NCI-H510A treated with DMSO at 0.1 percent for 48 hours (cell line): ENCODE measurements around the gene SFMBT1.
"Not testable (repeated sequence)": the region's sequence is repeated elsewhere in the genome, so short reads cannot be mapped to it uniquely, and the experiment has no call there.

ENCODE experiments used
- DNase-seq: peaks from one replicate; lab custom pipeline; 2025; lab: John Stamatoyannopoulos, UW

The SFMBT1 gene

DNA sequence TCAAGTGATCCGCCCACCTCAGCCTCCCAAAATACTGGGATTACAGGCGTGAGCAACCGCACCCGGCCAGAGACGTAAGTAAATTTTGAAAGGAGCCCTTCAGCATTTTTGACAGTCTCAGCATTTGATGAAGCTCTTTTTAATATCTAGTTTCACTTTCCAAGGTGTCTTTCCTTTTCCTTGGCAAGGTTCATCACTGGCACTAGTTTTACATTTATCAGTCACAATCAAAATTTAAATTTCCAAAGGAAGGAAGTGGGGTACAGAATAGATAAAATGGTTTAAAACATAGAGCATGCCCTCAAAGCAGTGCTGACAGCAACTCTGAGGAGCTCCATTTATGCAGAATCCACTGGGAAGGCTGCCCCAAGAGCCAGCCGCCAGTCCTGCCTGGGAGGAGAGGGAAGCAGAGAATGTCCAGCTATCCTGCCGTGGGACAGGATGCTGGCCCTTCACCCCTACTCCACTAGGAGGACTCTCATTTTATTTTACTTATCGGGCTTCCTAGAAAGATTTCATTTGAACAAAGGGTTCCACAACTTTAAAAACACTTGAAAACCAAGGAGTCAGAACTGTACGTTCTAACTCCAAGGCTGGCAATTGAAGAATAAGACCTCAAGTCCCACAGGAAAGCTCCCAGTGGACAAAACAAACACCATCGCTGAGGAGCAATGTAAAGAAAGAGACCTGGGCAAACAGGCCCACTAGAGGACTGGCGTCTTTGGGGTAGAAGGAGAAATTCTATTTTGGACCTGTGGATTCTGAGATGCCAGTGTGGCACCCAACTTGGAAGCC, 9.9 kb downstream of the SFMBT1 start:
- no peak for DNase-seq

DNA sequence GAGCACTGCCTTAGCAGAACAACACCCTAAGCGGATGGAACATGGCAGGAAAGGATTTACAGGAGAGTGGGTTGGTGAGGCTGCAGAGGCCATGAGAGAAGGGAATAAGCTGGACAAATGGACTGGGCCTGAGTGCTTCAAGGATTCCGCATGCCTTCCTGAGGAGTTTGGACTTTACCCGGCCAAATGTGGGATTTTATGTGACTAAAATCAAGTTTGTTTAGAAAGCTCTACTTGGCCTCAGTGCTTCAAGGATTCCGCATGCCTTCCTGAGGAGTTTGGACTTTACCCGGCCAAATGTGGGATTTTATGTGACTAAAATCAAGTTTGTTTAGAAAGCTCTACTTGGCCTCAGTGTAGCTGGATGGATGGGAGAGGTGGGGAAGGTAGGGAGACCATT, 10.9 kb downstream of the SFMBT1 start:
- DNase-seq: not testable (repeated sequence)

DNA sequence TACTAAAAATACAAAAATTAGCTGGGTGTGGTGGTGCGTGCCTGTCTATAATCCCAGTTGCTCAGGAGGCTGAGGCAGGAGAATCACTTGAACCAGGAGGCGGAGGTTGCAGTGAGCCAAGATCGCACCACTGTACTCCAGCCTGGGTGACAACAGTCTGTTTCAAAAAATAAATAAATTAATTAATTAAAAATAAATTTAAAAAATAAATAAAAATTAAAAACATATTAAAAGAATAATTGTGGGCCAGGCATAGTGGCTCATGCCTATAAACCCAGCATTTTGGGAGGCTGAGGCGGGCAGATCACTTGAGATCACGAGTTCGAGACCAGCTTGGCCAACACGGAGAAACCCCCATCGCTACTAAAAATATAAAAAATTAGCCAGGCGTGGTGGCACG, 11.5 kb downstream of the SFMBT1 start:
- not testable (repeated sequence) for DNase-seq

DNA sequence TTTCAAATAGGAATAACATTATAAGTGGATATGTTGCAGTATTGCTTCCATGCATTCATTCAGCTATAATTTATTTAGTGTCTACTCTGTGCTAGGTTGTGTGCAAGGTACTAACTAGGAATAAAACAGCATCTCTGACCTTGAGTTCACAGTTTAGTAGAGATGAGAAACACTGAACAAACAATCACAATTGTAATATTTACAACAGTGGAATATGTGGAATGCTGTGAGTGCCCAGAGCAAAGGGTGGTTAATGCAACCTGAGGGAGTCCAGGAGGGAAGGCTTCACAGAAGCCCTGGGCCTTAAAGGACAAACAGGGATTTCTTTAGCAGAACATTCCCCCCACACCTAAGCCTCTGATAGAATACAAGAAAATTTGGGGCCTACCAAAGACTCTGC, 13.3 kb downstream of the SFMBT1 start:
- DNase-seq: no peak

DNA sequence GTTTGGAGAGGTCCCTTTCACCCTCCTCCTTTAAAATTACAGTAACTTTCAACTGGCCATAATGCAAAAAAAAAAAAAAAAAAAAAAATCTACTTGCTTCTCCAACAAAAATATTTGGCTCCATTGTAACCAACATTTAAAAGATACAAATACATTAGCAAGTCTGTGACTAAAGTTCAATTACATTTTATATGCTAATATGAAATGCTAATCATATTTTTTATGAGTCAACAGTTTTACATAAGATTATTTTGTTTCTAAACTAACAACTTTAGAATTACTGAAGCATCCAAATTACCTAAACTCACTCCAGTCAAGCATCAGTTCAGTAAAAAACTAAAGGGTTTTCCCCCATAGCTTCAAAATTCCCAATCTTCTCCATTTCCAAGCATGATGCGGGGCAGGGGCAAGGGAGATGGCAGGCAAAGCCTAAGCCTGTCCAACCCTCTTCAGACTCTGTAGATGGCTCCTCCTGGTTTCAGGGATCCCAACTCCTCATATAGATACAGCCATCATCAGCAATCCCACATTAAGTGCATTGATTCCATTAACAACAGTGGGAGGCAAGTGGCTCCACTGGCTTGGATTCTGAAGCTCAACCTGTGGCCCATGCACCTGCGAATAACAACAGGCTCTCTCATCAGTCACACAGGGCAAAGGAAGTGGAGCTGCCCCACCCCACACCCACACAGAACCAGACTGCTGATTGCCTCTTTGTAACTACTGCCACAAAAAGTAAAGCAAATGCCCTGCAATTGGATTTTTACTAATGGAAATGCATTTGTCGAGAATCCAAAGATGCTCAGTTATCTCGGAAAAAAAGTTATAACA, 15.0 kb downstream of the SFMBT1 start:
- DNase-seq: peak; percentile 15

DNA sequence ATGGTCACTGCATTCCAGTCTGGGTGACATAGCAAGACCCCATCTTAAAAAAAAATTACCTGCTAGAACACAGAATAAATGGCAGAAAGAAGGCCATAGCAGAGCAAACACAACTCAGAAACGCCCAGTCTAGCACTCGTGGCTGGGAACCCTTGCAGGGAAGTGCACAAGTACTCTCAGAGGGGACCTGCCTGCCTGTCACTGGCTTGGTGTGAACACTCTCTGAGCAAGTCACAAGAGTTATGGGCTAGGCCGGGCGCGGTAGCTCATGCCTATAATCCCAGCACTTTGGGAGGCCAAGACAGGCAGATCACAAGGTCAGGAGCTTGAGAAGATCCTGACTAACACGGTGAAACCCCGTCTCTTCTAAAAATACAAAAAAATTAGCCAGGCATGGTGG, 17.2 kb downstream of the SFMBT1 start:
- no peak for DNase-seq

DNA sequence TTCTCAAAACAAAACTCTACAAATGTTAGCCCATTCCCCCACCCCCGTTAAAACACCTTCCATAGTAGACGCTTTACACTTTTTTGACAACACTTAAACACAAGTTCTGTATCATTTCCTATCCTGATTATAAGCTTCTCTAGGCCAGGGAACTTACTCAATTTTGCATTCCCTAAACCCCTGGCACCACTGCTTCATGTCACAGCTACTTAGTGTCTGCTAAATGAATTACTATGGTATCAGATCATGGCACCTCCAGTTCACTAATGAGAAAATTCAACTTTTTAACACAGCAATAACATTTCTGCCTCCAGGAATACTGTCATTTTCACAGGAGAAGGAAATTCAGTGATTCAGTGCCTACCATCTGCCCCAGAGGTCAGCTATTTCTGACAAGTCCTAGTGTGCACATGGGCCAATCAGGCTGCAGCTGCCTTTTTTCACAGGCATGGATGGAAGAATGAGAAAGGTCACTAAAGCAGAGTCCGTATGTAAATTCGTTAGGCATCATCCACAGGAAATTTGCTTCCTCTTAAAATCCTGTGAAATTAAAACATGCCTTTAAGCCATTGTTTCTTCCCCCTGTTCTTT, 18.5 kb downstream of the SFMBT1 start:
- DNase-seq: no peak

DNA sequence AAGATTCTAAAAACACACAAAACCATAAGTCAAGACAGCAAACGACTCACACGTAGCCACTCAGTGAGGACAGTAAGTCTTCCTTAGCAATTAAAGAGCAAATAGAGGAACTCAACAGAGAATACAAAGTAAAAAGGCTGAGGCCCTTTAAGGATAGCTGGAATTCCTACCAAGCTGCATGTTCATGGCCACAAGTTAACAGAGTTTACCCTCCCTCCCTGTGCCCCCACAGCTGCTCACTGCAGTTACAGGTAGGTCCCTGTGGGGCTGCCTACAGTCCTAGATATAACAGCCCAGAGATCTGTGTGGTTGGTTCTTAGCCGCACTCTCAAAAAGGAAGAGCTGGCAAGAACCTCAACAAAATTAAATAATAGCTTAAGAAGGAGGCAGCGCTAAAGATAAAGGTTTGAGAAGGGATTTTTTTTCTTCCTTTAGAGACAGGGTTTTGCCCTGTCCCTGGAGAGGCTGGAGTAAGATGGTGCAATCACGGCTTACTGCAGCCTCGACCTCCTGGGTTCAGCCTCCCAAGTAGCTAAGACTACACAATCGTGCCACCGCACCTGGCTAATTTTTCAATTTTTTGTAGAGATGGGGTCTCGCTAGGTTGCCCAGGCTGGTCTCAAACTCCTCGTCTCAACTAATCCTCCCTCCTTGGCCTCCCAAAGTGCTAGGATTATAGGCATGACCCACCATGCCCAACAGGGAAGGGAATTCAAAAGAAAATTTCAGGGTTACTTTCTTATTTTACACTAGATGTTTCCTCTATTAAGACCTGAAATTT, 19.3 kb downstream of the SFMBT1 start:
- DNase-seq: no peak

DNA sequence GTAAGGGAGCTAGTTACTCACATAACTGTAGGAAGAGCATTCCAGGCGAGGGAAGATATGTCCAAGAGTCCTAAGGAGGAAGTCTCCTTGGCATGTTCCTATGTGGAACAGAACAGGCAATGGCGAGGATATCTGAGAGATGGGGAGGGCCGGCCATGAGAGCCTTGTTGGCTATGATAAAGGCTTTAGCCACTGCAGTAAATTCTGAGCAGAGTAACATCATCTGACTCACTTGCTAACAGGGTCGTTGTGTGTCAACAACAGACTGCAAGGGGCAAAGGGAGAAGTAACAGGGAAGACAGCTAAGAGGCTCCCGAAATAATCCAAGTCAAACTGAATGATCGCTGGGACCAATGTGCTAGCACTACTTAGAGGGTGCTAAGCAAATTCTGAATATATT, 21.6 kb downstream of the SFMBT1 start:
- no peak for DNase-seq

DNA sequence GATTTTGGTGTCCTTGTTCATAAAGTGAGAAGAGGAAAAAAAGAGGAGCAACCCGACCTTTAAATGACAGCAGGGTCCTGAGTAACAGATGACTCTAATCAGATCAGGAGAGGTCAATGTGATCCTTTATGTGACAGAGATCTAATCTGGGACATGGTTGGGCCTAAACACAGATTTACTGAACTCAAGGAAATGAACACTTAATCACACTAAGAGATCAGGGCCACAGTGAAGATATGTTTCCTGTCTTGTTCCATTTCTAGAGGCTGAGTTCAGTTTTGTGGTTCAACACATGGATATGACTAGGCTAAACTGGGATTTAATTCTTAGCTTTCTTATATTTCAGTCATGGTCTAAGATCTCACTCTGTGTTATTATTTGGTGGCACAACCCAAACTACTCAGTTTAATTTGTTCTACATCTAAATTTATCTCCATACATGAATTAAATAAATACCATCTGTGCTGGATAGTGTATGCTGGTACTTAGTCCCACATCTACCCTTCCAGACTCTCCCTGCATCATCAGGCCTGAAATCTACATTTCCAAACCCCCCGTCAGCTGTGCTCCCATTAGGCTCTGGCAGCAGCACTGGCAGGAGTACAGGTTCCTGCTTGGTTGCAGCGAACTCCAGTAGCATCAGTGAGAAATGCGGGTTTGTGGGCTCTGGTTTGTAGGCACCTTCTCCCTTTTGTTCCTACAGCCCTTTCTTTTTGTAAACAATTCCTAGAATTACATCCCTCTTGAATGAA, 22.6 kb downstream of the SFMBT1 start:
- DNase-seq: peak; percentile 14

DNA sequence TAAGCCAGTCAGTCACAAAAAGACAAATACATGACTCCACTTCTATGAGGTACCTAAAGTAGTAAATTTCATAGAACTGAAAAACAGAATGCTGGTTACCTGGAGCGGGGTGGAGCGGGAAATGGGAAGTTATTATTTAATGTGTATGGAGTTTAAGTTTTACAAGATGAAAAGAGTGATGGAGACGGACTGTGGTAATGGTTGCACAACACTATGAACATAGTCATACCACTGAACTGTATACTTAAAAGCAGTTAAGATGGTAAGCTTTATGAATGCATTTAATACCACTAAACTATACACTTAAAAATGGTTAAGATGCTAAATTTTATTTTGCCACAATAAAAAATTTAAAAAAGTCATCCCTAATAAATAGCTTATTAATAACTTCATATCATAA, 23.2 kb downstream of the SFMBT1 start:
- no peak for DNase-seq

DNA sequence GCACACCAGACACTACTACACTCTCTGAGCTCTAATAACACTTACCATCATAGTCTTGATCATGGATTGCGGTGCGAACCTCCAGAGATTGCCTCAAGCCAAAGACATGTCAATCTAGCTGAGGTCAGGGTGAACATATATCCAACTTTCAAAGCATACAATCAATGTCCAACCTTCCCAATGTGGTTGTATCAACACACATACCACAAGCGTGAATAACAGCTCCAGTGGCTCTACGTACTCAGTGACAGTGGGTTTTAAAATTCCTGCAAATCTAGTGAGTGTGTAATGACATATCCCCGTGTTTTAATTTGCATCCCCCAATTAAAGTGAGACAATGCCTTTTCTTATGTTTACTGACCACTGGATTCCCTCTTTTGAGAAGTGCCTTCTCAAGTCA, 29.6 kb downstream of the SFMBT1 start:
- no peak for DNase-seq

DNA sequence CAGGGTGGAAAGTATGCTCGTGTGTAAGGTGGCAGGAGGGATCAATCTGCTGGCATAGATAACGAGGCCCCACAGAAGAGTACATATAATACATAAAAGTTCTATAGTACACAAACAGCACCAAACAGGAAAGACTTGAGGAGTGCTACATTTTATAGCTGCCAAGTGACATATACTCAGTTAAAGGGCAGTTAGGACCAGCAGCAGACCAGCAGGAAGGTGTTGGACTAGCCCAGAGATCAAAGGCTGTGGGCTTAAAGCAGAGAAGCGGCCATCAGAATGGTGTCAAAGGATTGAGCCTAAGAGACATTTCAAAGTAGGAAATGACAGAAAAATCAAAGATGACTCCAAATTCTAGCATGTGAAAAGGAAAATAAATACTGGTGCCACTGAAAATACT, 34.5 kb downstream of the SFMBT1 start:
- DNase-seq: no peak

DNA sequence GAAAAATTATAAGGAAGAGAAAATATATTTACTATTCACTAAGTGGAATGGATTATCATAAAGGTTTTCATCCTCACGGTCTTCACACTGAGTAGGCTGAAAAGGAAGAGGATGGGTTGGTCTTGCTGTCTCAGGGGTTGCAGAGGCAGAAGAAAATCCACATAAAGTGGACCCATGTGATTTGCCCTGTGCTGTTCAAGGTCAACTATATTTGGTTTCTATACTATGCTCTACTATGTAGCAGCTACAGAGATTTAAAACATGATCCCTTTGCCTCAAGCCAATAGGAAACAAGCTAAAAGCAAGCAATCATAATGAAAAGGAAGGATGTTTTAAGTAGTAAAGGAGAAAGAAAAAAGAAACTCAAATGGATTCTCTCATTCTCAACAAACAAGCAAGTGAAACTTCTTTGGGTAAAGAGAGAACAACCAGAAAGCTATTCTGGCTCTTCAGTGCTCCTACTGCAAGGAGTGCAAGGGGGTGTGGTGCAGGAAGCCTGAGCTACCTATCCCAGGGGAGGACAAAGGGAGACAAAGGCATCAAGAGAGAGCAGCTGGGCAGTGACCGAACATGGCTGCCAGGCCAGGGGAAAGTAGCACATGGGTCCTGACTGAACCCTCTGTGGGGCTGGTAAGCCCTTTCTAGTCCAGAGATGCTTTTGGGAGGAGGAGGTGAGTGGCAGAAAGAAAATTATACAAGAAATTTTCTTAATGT, 35.9 kb downstream of the SFMBT1 start:
- no peak for DNase-seq

DNA sequence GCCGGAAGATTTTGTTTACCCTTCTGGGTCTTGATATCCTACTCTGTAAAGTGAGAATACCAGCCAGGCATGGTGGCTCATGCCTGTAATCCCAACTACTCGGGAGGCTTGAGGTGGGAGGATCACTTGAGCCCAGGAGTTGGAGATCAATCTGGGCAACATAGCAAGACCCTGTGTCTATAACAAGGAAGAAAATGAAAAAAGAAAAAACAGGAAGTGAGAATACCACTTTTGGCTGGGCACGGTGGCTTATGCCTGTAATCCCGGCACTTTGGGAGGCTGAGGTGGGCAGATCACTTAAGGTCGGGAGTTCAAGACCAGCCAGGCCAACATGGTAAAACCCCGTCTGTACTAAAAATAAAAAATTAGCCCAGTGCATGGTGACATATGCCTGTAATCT, 36.9 kb downstream of the SFMBT1 start:
- DNase-seq: no peak

DNA sequence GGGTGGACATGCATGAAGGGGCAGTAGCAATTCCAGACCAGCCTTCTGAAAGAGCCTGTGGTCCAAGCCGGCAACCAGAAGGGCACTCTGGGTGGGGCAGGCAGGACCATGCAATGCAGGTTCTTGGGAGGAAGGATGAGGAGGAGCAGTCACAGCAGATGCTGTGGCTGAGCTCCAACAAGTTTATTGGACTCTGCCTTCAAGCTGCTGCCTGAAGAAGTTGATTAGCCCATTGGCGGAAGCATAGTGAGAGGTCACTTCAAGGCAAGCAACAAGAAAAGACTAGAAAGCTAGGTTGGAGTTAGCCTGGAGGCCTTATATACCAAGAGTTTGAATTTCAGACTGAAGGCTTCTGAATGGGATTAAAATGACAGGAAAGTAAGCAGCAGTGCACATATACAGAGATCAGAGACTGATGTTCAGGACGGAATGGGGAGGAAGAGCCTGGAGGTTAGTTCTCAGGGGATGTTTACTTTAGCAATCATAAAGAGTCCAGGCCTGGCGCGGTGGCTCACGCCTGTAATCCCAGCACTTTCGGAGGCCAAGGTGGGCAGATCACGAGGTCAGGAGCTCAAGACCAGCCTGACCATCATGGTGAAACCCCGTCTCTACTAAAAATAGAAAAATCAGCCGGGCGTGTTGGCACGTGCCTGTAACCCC, 39.9 kb downstream of the SFMBT1 start:
- DNase-seq: no peak

DNA sequence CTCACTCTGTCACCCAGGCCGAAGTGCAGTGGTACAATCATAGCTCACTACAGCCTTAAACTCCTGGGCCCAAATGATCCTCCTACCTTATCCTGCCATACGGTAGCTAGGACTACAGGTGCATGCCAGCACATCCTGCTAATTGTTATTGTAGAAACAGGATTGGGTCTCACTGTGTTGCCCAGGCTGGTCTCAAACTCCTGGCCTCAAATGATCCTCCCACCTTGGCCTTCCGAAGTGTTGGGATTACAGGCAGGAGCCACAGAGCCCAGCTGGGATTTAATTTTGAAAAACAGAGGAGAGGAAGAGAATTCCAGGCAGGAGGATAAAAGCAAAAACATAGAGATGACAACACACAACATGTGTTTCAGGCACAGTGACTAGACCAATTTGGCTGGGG, 40.5 kb downstream of the SFMBT1 start:
- DNase-seq: no peak

DNA sequence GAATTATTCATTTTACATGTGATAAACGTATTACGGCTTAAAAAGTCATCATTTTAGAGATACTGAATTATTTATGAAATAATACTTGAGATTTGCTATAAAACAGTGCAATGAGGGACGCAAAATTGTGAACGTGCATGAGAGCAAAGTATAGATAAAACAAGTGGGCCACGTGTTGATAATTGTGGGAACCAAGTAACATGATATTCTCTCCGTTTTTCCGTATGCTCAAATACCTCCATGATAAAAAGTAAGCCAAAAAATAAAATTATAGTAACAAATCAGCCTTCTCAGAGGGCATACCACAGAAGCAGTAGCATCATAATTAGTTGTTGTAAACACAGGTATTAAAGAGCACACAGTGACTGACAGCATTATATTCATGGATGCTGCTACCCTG, 42.6 kb downstream of the SFMBT1 start:
- DNase-seq: no peak

DNA sequence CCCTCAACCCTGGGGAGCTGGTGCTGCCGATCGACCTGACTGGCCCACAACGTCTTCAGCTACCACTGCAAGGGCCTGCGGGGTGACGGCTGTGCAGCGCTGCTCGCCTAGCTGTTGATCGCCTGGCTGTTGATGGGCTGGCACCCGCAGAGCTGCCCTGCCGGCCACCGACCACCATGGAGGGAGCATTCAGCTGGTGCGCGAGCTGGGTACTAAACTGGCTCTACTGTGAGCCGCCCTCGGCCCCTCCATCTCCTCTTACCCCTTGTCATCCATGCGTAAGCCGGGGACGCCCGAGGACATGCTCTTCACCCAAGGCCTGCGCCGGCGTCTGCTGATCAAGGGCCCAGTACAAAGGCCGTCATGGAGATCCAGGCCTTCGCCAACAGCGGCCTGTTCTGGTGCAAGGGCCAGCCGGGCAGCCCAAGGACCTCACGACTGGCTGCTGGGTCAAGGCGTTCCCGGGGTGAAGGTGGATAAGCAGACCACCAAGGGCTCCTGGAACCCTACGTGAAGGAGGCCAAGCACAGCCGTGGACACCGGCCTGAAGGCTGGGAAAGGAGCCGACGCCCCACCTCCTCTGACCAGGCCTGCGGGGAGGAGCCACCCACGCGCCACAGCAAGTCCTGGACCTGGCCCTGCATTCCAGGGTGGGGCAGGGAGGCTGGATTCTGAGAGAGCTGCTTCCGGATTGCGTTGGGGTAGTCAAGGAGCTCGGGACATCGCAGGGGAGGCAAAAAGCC, 46.9 kb downstream of the SFMBT1 start:
- no peak for DNase-seq

DNA sequence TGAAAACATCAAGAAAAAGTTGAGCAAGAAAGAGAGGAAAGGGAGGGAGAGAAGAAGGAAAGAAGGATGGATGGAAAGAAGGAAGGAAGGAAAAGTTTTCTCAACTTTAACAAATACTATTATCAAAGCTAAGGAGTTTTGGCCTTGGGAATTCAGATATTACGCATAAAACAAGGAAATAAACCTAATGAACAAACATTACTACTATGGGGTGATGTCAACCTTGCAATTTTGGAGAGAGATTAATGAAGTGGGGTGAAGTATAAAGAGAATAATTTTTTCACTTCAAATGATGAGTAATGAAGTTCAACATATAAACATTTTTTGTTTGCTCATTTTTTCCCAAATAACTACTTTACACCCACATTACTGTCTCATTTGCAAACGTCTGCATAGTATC, 55.2 kb downstream of the SFMBT1 start:
- no peak for DNase-seq
